ENCODE measurements around the gene CACNA1H. TPM values are rescaled to one million over a fixed set of nuclear protein-coding genes. Genes with fewer than 3 reads are reported as not detected.

The CACNA1H gene
- total and polyA plus RNA-seq, 9 of the 15 experiments (the other 6 are each of a cell fraction or from before 2014, with no cell fraction given) = 0.10 to 0.18 TPM; not detected in 7

DNA sequence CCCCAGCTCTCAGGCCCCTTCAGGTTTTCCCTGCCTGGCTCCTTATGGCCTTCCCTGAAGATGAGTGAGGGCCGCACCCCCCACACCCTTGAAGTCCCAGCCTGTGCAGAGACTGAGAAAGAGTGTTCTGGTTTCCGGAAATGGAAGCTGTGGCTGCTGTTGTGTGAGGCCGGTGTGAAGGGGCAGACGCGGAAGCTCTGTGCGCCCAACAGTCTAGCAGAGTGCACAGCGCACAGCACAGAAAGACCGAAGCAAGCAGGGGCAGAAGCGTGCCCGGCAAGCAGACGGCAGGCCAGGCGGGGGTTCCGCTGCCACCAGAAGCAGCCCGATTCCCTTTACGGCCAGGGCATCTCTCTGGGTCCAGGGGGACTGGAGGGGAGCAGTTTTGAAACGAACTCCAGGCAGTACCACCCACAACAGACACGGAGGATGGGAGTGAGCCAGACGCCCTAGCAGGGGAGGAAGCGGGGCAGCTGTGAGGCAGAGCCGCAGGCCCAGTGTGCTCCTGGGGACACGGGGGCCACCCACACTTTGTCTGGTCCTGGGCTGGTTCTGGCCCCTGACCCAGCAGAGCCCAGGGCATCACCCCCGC, 55.4 kb downstream of the CACNA1H start:
- POLR2A ChIA-PET = interaction anchor here (1.0 kb wide), 3 partner anchors 8 to 16 kb away, joined by 3 read pairs; no protein-coding TSS in a partner anchor
- CTCF ChIA-PET (ENCODE audit: low intra/inter-chr PET ratio) = no interaction called here
- intact Hi-C loops (cut with micrococcal nuclease) (no loop called here), in situ Hi-C loops (cut with MboI) (no loop called here)
- Histone ChIP-seq H3K4me1 (replicated peaks in 1 of 2; ENCODE audit: control insufficient read depth in 2 of 2, insufficient read depth in 2 of 2, low read length in 2 of 2) (peaks cover 0 to 58% of the 10 kb centered on the region in 2 experiments; a peak in 2 of 5 replicates), H4K20me1 (replicated peaks; ENCODE audit: control insufficient read depth, insufficient read depth, low read length) (no peaks in the 10 kb centered on the region; the same call in 1 of the 2 replicates), H2AFZ (ENCODE audit: low read depth, low read length) (no peak overlapping the region), H3K27ac (ENCODE audit: extremely low read depth, low read depth, low read length) (no peak overlapping the region), H3K27me3 (ENCODE audit: control insufficient read depth in 2 of 2, insufficient read depth in 2 of 2, low read length in 2 of 2) (peaks cover 36 to 90% of the 10 kb centered on the region in 2 experiments; a peak in 4 of 5 replicates), H3K9me1 (ENCODE audit: control insufficient read depth, insufficient read depth, low read length) (no peaks in the 10 kb centered on the region), H3K9me3 (replicated peaks; ENCODE audit: control insufficient read depth, insufficient read depth, low read depth, low read length) (no peaks in the 10 kb centered on the region), H3K79me2 (ENCODE audit: control insufficient read depth, insufficient read depth, low read length) (no peaks in the 10 kb centered on the region), H3K36me3 (ENCODE audit: control insufficient read depth, insufficient read depth, low read length) (no peaks in the 10 kb centered on the region), H3K4me2 (ENCODE audit: insufficient read depth, low read length) (no peak overlapping the region), H3K4me3 (no peak overlapping the region), H3K9ac (ENCODE audit: insufficient read depth in 1 of 2, low read depth in 2 of 2, low read length in 2 of 2) (no peak overlapping the region)
- DNase-seq (ENCODE audit: extremely low read depth in 1 of 4, low spot score in 3 of 4) (no peak), FAIRE-seq (no peak), ATAC-seq (peak; percentile 28; the same call in 1 of the 3 replicates)
- WGBS (ENCODE audit: insufficient coverage, low coverage, missing lambda C conversion rate) = 3% methylated on average over 22 of the region's 22 CpGs
- TF ChIP-seq CBFA2T2 (conservative IDR thresholded peaks at IDR 0.05) (no peak), ZNF518B (CRISPR knock-in tag; IDR thresholded peaks at IDR 0.05) (no peak), ZNF408 (CRISPR knock-in tag; IDR thresholded peaks at IDR 0.05; ENCODE audit: low read depth) (no peak), MED1 (CRISPR knock-in tag; IDR thresholded peaks at IDR 0.05; ENCODE audit: borderline replicate concordance) (no peak), MTA1 (IDR thresholded peaks at IDR 0.05; ENCODE audit: borderline replicate concordance) (no peak), HDAC1 (IDR thresholded peaks at IDR 0.05) (no peak), HCFC1 (IDR thresholded peaks at IDR 0.05; ENCODE audit: low read depth, low read length) (no peak)
- TF ChIP-seq, protein P1, sequence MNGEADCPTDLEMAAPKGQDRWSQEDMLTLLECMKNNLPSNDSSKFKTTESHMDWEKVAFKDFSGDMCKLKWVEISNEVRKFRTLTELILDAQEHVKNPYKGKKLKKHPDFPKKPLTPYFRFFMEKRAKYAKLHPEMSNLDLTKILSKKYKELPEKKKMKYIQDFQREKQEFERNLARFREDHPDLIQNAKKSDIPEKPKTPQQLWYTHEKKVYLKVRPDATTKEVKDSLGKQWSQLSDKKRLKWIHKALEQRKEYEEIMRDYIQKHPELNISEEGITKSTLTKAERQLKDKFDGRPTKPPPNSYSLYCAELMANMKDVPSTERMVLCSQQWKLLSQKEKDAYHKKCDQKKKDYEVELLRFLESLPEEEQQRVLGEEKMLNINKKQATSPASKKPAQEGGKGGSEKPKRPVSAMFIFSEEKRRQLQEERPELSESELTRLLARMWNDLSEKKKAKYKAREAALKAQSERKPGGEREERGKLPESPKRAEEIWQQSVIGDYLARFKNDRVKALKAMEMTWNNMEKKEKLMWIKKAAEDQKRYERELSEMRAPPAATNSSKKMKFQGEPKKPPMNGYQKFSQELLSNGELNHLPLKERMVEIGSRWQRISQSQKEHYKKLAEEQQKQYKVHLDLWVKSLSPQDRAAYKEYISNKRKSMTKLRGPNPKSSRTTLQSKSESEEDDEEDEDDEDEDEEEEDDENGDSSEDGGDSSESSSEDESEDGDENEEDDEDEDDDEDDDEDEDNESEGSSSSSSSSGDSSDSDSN (IDR thresholded peaks at IDR 0.05; ENCODE audit: borderline replicate concordance in 1 of 2, low read depth in 2 of 2, low read length in 2 of 2) = 0 out of 4 replicates have a peak, but pooled peaks of 1 of the 2 experiments have one; percentile 45
- TF ChIP-seq, protein P2, sequence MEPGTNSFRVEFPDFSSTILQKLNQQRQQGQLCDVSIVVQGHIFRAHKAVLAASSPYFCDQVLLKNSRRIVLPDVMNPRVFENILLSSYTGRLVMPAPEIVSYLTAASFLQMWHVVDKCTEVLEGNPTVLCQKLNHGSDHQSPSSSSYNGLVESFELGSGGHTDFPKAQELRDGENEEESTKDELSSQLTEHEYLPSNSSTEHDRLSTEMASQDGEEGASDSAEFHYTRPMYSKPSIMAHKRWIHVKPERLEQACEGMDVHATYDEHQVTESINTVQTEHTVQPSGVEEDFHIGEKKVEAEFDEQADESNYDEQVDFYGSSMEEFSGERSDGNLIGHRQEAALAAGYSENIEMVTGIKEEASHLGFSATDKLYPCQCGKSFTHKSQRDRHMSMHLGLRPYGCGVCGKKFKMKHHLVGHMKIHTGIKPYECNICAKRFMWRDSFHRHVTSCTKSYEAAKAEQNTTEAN (CRISPR knock-in tag; IDR thresholded peaks at IDR 0.05) = no peak
- no TSS peak for BruUV-seq (replicated peaks)

Measured in K562 (cell line).